WTC11 (cell line): Measurements from ENCODE around the gene UEVLD. TPM values are rescaled to one million over a fixed set of nuclear protein-coding genes. Genes with fewer than 3 reads are reported as not detected.

Source experiments
- ATAC-seq: fragments of 200-7000 bp; cut with Tn5 transposase; 2 replicates; pipeline ENCODE4 v1.10.0; 2021; ENCODE audit warnings: mild to moderate bottlenecking, moderate library complexity
- CTCF ChIA-PET: fragments of 300-600 bp; sonication (Branson Sonifier 250); formaldehyde crosslinking; loops from one replicate; lab custom pipeline; 2021; ENCODE audit warnings: antibody characterized with exemption; lab: Charles Lee
- POLR2A ChIA-PET: fragments of 350-600 bp; sonication (Branson Sonifier 250); formaldehyde crosslinking; loops from one replicate; lab custom pipeline; 2021; ENCODE audit warnings: antibody characterized with exemption; lab: Charles Lee
- DNase-seq: peaks from one replicate; pipeline ENCODE4 v3.0.0; 2021; ENCODE audit warnings: low spot score
- H3K27ac Mint-ChIP-seq: 2 replicates; pipeline ENCODE4 v1.8.0; 2021; ENCODE audit warnings: mixed read lengths
- H3K27me3 Mint-ChIP-seq: 2 replicates; pipeline ENCODE4 v1.8.0; 2021; ENCODE audit warnings: low read depth, mild to moderate bottlenecking, moderate library complexity, mixed read lengths
- H3K36me3 Mint-ChIP-seq: 2 replicates; pipeline ENCODE4 v1.8.0; 2021; ENCODE audit warnings: mixed read lengths
- H3K4me1 Mint-ChIP-seq: 2 replicates; pipeline ENCODE4 v1.8.0; 2022; ENCODE audit warnings: mixed read lengths
- H3K4me3 Mint-ChIP-seq: 2 replicates; pipeline ENCODE4 v1.8.0; 2021; ENCODE audit warnings: mild to moderate bottlenecking, moderate library complexity, mixed read lengths
- H3K9me3 Mint-ChIP-seq: 2 replicates; pipeline ENCODE4 v1.8.0; 2021; ENCODE audit warnings: mixed read lengths
- ATF6 ChIP-seq: sonication (generic); formaldehyde crosslinking; IDR thresholded peaks from 2 replicates; pipeline ENCODE4 v1.8.1; 2023; ENCODE audit warnings: mild to moderate bottlenecking, missing genetic modification reagents
- CDX4 ChIP-seq: fragments of 250-450 bp; sonication (Bioruptor Pico); IDR thresholded peaks from 2 replicates; pipeline ENCODE4 v1.9.0; 2021; ENCODE audit warnings: moderate library complexity, mild to moderate bottlenecking, inconsistent platforms, borderline replicate concordance
- E2F4 ChIP-seq: sonication (generic); formaldehyde crosslinking; IDR thresholded peaks from 2 replicates; pipeline ENCODE4 v1.8.1; 2022; ENCODE audit warnings: low read depth, mild to moderate bottlenecking, moderate library complexity, missing genetic modification reagents, borderline replicate concordance
- ELF4 ChIP-seq: sonication (generic); formaldehyde crosslinking; IDR thresholded peaks from 2 replicates; pipeline ENCODE4 v1.8.1; 2022; ENCODE audit warnings: low read depth, mild to moderate bottlenecking, moderate library complexity, missing genetic modification reagents
- GRHL2 ChIP-seq: fragments of 250-450 bp; sonication (Bioruptor Pico); IDR thresholded peaks from 2 replicates; pipeline ENCODE4 v1.8.0; 2022; ENCODE audit warnings: mild to moderate bottlenecking, moderate library complexity; ENCODE audit not compliant: insufficient replicate concordance, severe bottlenecking
- HMGA2 ChIP-seq: fragments of 250-450 bp; sonication (Bioruptor Pico); IDR thresholded peaks from 2 replicates; pipeline ENCODE4 v1.4.0; 2021; ENCODE audit warnings: mild to moderate bottlenecking, moderate library complexity
- IRF1 ChIP-seq: sonication (generic); formaldehyde crosslinking; IDR thresholded peaks from 2 replicates; pipeline ENCODE4 v1.8.0; 2023; ENCODE audit warnings: missing genetic modification reagents
- MLX ChIP-seq: sonication (generic); formaldehyde crosslinking; IDR thresholded peaks from 2 replicates; pipeline ENCODE4 v1.8.1; 2023; ENCODE audit warnings: mild to moderate bottlenecking, missing genetic modification reagents, moderate library complexity
- RORB ChIP-seq: fragments of 250-450 bp; sonication (Bioruptor Pico); IDR thresholded peaks from 2 replicates; pipeline ENCODE4 v1.9.0; 2021; ENCODE audit warnings: mild to moderate bottlenecking
- ZNF138 ChIP-seq: sonication (generic); formaldehyde crosslinking; conservative IDR thresholded peaks from 2 replicates; pipeline ENCODE4 v1.8.1; 2022; ENCODE audit warnings: mild to moderate bottlenecking, moderate library complexity, missing genetic modification reagents
- ZNF281 ChIP-seq: sonication (generic); formaldehyde crosslinking; IDR thresholded peaks from 2 replicates; pipeline ENCODE4 v1.8.0; 2023; ENCODE audit warnings: mild to moderate bottlenecking, missing genetic modification reagents
- ZNF416 ChIP-seq: fragments of 250-450 bp; sonication (Bioruptor Pico); IDR thresholded peaks from 2 replicates; pipeline ENCODE4 v1.9.0; 2021; ENCODE audit warnings: mild to moderate bottlenecking, inconsistent platforms
- total RNA-seq: library from RNA; stranded (reverse); gene quantifications from 3 replicates; pipeline ENCODE4 v1.2.3, GENCODE V29; 2021

UEVLD gene
- total RNA-seq, 1 experiment from 2014 or later, result 7.5 TPM

- TF ChIP-seq ZNF281 (CRISPR knock-in tag) (no peak), GRHL2 (CRISPR knock-in tag) (no peak), ZNF416 (CRISPR knock-in tag) (no peak), ATF6 (CRISPR knock-in tag) (no peak), CDX4 (CRISPR knock-in tag) (no peak), E2F4 (CRISPR knock-in tag) (no peak)
Measured at GRCh38 chr11:18492888-18493287, 95.6 kb downstream of the UEVLD start (continued).

- CTCF ChIA-PET, result no interaction called here
Measured at GRCh38 chr11:18491924-18492323, 96.6 kb downstream of the UEVLD start.

More at GRCh38 chr11:18491924-18492323, 96.6 kb downstream of the UEVLD start:
- no peaks in the 10 kb centered on the region for H3K9me3 Mint-ChIP-seq
- POLR2A ChIA-PET, result no interaction called here
- H3K27ac Mint-ChIP-seq, result no peak overlapping the region
- H3K27me3 Mint-ChIP-seq, result no peaks in the 10 kb centered on the region
- no peak for ATAC-seq
- TF ChIP-seq ZNF138 (CRISPR knock-in tag), result no peak
- TF ChIP-seq ATF6 (CRISPR knock-in tag), result no peak
- no peak for TF ChIP-seq RORB (CRISPR knock-in tag)
- no peak for TF ChIP-seq HMGA2 (CRISPR knock-in tag)
- no peak for TF ChIP-seq ELF4
- no peak for TF ChIP-seq MLX (CRISPR knock-in tag)
- TF ChIP-seq IRF1 (CRISPR knock-in tag), result no peak
- no peak overlapping the region for H3K4me3 Mint-ChIP-seq
- peaks cover 17% of the 10 kb centered on the region for H3K36me3 Mint-ChIP-seq
- H3K4me1 Mint-ChIP-seq, result no peaks in the 10 kb centered on the region
- DNase-seq, result no peak
